ENCODE measurements around the gene CEACAM5. TPM values are rescaled to one million over a fixed set of nuclear protein-coding genes. Genes with fewer than 3 reads are reported as not detected.

CEACAM5 gene
- total and polyA plus RNA-seq, 4 donors, result 0.02 TPM; not detected in 3

GRCh38 chr19:41753159-41753558, 44.7 kb downstream of the CEACAM5 start:
- H3K9ac ChIP-seq (ENCODE audit: low read depth in 1 of 2, low read length in 2 of 2), result no peak overlapping the region
- no peaks in the 10 kb centered on the region for H3K36me3 ChIP-seq (ENCODE audit: control insufficient read depth in 4 of 4, insufficient read depth in 3 of 4, low read depth in 1 of 4, low read length in 3 of 4)
- peak; percentile 70 for DNase-seq (ENCODE audit: low spot score)
- no peak overlapping the region for H3K4me3 ChIP-seq (ENCODE audit: low read depth in 1 of 3, low read length in 3 of 3)
- no peaks in the 10 kb centered on the region for H3K4me1 ChIP-seq (ENCODE audit: control insufficient read depth in 4 of 4, insufficient read depth in 4 of 4, low read length in 3 of 4)
- H3K27me3 ChIP-seq (ENCODE audit: control insufficient read depth in 4 of 4, insufficient read depth in 4 of 4, low read length in 3 of 4), result peaks cover 0 to 6% (median 1%) of the 10 kb centered on the region in 4 donors
- TF ChIP-seq, protein P1, sequence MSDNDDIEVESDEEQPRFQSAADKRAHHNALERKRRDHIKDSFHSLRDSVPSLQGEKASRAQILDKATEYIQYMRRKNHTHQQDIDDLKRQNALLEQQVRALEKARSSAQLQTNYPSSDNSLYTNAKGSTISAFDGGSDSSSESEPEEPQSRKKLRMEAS (IDR thresholded peaks at IDR 0.05), result no peak
- TF ChIP-seq, protein P2, sequence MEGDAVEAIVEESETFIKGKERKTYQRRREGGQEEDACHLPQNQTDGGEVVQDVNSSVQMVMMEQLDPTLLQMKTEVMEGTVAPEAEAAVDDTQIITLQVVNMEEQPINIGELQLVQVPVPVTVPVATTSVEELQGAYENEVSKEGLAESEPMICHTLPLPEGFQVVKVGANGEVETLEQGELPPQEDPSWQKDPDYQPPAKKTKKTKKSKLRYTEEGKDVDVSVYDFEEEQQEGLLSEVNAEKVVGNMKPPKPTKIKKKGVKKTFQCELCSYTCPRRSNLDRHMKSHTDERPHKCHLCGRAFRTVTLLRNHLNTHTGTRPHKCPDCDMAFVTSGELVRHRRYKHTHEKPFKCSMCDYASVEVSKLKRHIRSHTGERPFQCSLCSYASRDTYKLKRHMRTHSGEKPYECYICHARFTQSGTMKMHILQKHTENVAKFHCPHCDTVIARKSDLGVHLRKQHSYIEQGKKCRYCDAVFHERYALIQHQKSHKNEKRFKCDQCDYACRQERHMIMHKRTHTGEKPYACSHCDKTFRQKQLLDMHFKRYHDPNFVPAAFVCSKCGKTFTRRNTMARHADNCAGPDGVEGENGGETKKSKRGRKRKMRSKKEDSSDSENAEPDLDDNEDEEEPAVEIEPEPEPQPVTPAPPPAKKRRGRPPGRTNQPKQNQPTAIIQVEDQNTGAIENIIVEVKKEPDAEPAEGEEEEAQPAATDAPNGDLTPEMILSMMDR (IDR thresholded peaks at IDR 0.05; ENCODE audit: low read depth, low read length, missing input control), result peak; percentile 56
- no peak for TF ChIP-seq HNF4G (IDR thresholded peaks at IDR 0.05)
- TF ChIP-seq RAD21 (IDR thresholded peaks at IDR 0.05), result peak in 1 of 2 donors; percentile 47
- 8% methylated on average over 12 of the region's 12 CpGs for WGBS
- no peak overlapping the region for H3K27ac ChIP-seq (ENCODE audit: low read depth in 1 of 2, low read length in 2 of 2)
- no peaks in the 10 kb centered on the region for H3K9me3 ChIP-seq (ENCODE audit: control insufficient read depth in 4 of 4, low read length in 3 of 4)

- Histone ChIP-seq H3K4me3 (ENCODE audit: low read depth in 1 of 3, low read length in 3 of 3) (no peak overlapping the region), H3K27ac (ENCODE audit: low read depth in 1 of 2, low read length in 2 of 2) (no peak overlapping the region), H3K36me3 (ENCODE audit: control insufficient read depth in 4 of 4, insufficient read depth in 3 of 4, low read depth in 1 of 4, low read length in 3 of 4) (no peaks in the 10 kb centered on the region), H3K27me3 (ENCODE audit: control insufficient read depth in 4 of 4, insufficient read depth in 4 of 4, low read length in 3 of 4) (peaks cover 0 to 6% (median 1%) of the 10 kb centered on the region in 4 donors), H3K4me1 (ENCODE audit: control insufficient read depth in 4 of 4, insufficient read depth in 4 of 4, low read length in 3 of 4) (no peaks in the 10 kb centered on the region), H3K9ac (ENCODE audit: low read depth in 1 of 2, low read length in 2 of 2) (no peak overlapping the region), H3K9me3 (ENCODE audit: control insufficient read depth in 4 of 4, low read length in 3 of 4) (no peaks in the 10 kb centered on the region)
- peak; percentile 53 for DNase-seq (ENCODE audit: low spot score)
- TF ChIP-seq, protein P2 (IDR thresholded peaks at IDR 0.05; ENCODE audit: low read depth, low read length, missing input control), result peak; percentile 56
- TF ChIP-seq FOXA1 (IDR thresholded peaks at IDR 0.05), result no peak
- TF ChIP-seq RAD21 (IDR thresholded peaks at IDR 0.05), result peak; percentile 22 to 63
- WGBS, result 9% methylated on average over 4 of the region's 4 CpGs
Observed at GRCh38 chr19:41753936-41754529, 45.6 kb downstream of the CEACAM5 start.

- Histone ChIP-seq H3K9ac (ENCODE audit: low read depth in 1 of 2, low read length in 2 of 2) (no peak within 1 kb of the TSS), H3K27ac (ENCODE audit: low read depth in 1 of 2, low read length in 2 of 2) (no peak within 1 kb of the TSS)
- no peak for DNase-seq (ENCODE audit: low spot score)
- TF ChIP-seq FOXA1 (IDR thresholded peaks at IDR 0.05) (no peak), NR2F2 (IDR thresholded peaks at IDR 0.05) (no peak), EGR1 (IDR thresholded peaks at IDR 0.05; ENCODE audit: low read depth in 2 of 2) (no peak), REST (IDR thresholded peaks at IDR 0.05) (no peak), HNF4A (conservative IDR thresholded peaks at IDR 0.05) (no peak), HNF4G (IDR thresholded peaks at IDR 0.05) (no peak), RXRA (IDR thresholded peaks at IDR 0.05) (no peak), FOXA2 (IDR thresholded peaks at IDR 0.05) (no peak), RAD21 (IDR thresholded peaks at IDR 0.05) (no peak), SP1 (IDR thresholded peaks at IDR 0.05) (no peak), YY1 (IDR thresholded peaks at IDR 0.05) (no peak)
- TF ChIP-seq, protein P3, sequence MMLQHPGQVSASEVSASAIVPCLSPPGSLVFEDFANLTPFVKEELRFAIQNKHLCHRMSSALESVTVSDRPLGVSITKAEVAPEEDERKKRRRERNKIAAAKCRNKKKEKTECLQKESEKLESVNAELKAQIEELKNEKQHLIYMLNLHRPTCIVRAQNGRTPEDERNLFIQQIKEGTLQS (IDR thresholded peaks at IDR 0.05), result no peak
- TF ChIP-seq, protein P2 (IDR thresholded peaks at IDR 0.05; ENCODE audit: low read depth, low read length, missing input control), result no peak
- TF ChIP-seq, protein P1 (IDR thresholded peaks at IDR 0.05), result no peak
Observed at GRCh38 chr19:41755328-41755913, 47.0 kb downstream of the CEACAM5 start, which contains the start of gene CEACAM6. Gene CEACAM6, plus strand, starts transcription at chr19:41755530. Its CDS starts 109 bp downstream, at chr19:41755639.

More at GRCh38 chr19:41755328-41755913, 47.0 kb downstream of the CEACAM5 start, which contains the start of gene CEACAM6:
- 23% methylated on average over 3 of the region's 3 CpGs for WGBS
- Histone ChIP-seq H3K4me1 (ENCODE audit: control insufficient read depth in 4 of 4, insufficient read depth in 4 of 4, low read length in 3 of 4) (no peaks in the 10 kb centered on the region), H3K36me3 (ENCODE audit: control insufficient read depth in 4 of 4, insufficient read depth in 3 of 4, low read depth in 1 of 4, low read length in 3 of 4) (no peaks in the 10 kb centered on the region), H3K27me3 (ENCODE audit: control insufficient read depth in 4 of 4, insufficient read depth in 4 of 4, low read length in 3 of 4) (peaks cover 0 to 6% (median 1%) of the 10 kb centered on the region in 4 donors), H3K9me3 (ENCODE audit: control insufficient read depth in 4 of 4, low read length in 3 of 4) (no peaks in the 10 kb centered on the region), H3K4me3 (ENCODE audit: low read depth in 1 of 3, low read length in 3 of 3) (no peak within 1 kb of the TSS)
